ENCODE measurements around the gene CNTNAP2. TPM values are rescaled to one million over a fixed set of nuclear protein-coding genes. Genes with fewer than 3 reads are reported as not detected.

Gene CNTNAP2
- total and polyA plus RNA-seq, 2 of the 8 experiments (the other 6 are each of a cell fraction or from before 2014, with no cell fraction given), result 27.9 to 71.0 TPM

DNA sequence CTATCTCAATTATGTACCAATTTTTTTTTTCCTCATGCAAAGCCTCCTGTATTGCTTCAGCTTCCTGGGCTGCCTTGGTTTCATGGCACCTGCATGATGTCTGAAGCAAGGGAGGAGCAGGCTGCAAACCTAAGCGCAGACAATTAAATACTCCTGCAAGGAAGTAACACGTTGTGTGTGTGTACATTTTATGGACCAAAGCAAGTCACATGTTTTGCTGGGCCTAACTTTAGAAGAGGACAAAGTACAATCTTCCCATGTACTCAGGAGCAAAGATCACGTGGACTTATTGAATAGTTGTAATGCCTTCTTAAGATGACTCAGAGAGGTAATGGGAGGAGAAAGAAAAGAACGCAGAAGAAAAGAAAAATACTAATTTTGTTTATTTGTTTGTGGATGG is 1530.0 kb downstream of the CNTNAP2 start:
- Histone ChIP-seq H2AFZ (ENCODE audit: low read length) (no peak overlapping the region), H3K4ac (replicated peaks; ENCODE audit: insufficient read length, low read depth, low read length) (no peak overlapping the region), H4K5ac (ENCODE audit: insufficient read length, low read depth, low read length) (no peak overlapping the region), H2BK20ac (ENCODE audit: low read length) (no peak overlapping the region), H2BK5ac (ENCODE audit: low read depth, low read length) (no peak overlapping the region), H3K18ac (ENCODE audit: extremely low read depth, low read length) (no peak overlapping the region), H4K8ac (ENCODE audit: extremely low read depth, insufficient read depth, low read length) (no peak overlapping the region), H2BK120ac (replicated peaks; ENCODE audit: low read depth, low read length) (no peak overlapping the region), H4K20me1 (replicated peaks in 1 of 2; ENCODE audit: control insufficient read depth in 1 of 2, insufficient read depth in 2 of 2, low read length in 2 of 2) (no peaks in the 10 kb centered on the region), H4K91ac (replicated peaks; ENCODE audit: insufficient read length, low read length) (no peak overlapping the region), H3K36me3 (ENCODE audit: control insufficient read depth in 2 of 4, insufficient read depth in 4 of 4, low read length in 3 of 4) (no peaks in the 10 kb centered on the region), H3K56ac (replicated peaks; ENCODE audit: insufficient read length, low read depth, low read length) (no peak overlapping the region), H3K4me2 (ENCODE audit: insufficient read depth in 1 of 2, low read depth in 2 of 2, low read length in 2 of 2) (no peak overlapping the region), H3K27me3 (replicated peaks in 1 of 4; ENCODE audit: control insufficient read depth in 3 of 4, extremely low read depth in 1 of 4, insufficient read depth in 3 of 4, low read length in 3 of 4) (no peaks in the 10 kb centered on the region), H3K23me2 (ENCODE audit: low read depth, low read length) (no peaks in the 10 kb centered on the region), H3K4me1 (replicated peaks in 1 of 4; ENCODE audit: control insufficient read depth in 3 of 4, insufficient read depth in 4 of 4, low read length in 3 of 4) (no peaks in the 10 kb centered on the region), H2BK12ac (ENCODE audit: low read depth, low read length) (no peak overlapping the region), H3K9me3 (ENCODE audit: insufficient read depth in 2 of 2, low read depth in 1 of 2, low read length in 1 of 2) (no peaks in the 10 kb centered on the region), H3K27ac (ENCODE audit: low read depth, low read length) (no peak overlapping the region), H3K14ac (ENCODE audit: insufficient read length) (no peak overlapping the region), H3K79me1 (ENCODE audit: low read depth, low read length) (no peaks in the 10 kb centered on the region), H3K9ac (replicated peaks in 1 of 4; ENCODE audit: extremely low read depth in 1 of 4, low read depth in 3 of 4, low read length in 3 of 4) (no peak overlapping the region), H3K79me2 (ENCODE audit: control insufficient read depth in 1 of 2, insufficient read depth in 2 of 2, low read length in 2 of 2) (no peaks in the 10 kb centered on the region), H3K4me3 (ENCODE audit: extremely low read depth in 1 of 4, insufficient read depth in 2 of 4, low read depth in 3 of 4, low read length in 4 of 4) (no peak overlapping the region), H2BK15ac (ENCODE audit: low read length) (no peak overlapping the region), H2AK5ac (ENCODE audit: low read depth, low read length) (no peak overlapping the region), H3K23ac (ENCODE audit: insufficient read length) (no peak overlapping the region)
- ChIA-PET POLR2A (ENCODE audit: partially characterized antibody) (no interaction called here), CTCF (ENCODE audit: partially characterized antibody) (no interaction called here)
- FAIRE-seq (no peak), DNase-seq (ENCODE audit: low read depth in 1 of 2, low spot score in 2 of 2) (no peak)
- 86% methylated on average over 4 of the region's 4 CpGs; no CpG with 5 or more reads in 1 of the 2 experiments for WGBS, 2 experiments (ENCODE audit: extremely low coverage in 1 of 2, insufficient coverage in 1 of 2, insufficient read length in 1 of 2, insufficient replicate concordance in 2 of 2, low coverage in 1 of 2, low lambda C conversion rate in 2 of 2, missing lambda C conversion rate in 1 of 2)
- TF ChIP-seq GTF2F1 (IDR thresholded peaks at IDR 0.05; ENCODE audit: borderline replicate concordance, low read depth, low read length) (no peak), SUZ12 (IDR thresholded peaks at IDR 0.05; ENCODE audit: low read length) (no peak), POLR2A (IDR thresholded peaks at IDR 0.05; ENCODE audit: control extremely low read depth in 1 of 2, low read depth in 2 of 2, low read length in 2 of 2) (no peak), JUND (IDR thresholded peaks at IDR 0.05; ENCODE audit: low read length) (no peak), EZH2 (IDR thresholded peaks at IDR 0.05; ENCODE audit: low read depth, low read length, severe bottlenecking) (no peak), HDAC6 (IDR thresholded peaks at IDR 0.05; ENCODE audit: low read depth, low read length) (no peak), SRF (IDR thresholded peaks at IDR 0.05; ENCODE audit: low read depth, low read length) (no peak), EGR1 (IDR thresholded peaks at IDR 0.05; ENCODE audit: borderline replicate concordance, low read depth, low read length) (no peak), CTBP2 (IDR thresholded peaks at IDR 0.05; ENCODE audit: borderline replicate concordance, insufficient read depth, insufficient read length, low read length) (no peak), BACH1 (IDR thresholded peaks at IDR 0.05; ENCODE audit: low read length) (no peak), RFX5 (IDR thresholded peaks at IDR 0.05; ENCODE audit: borderline replicate concordance, low read depth, low read length) (no peak), CBX8 (IDR thresholded peaks at IDR 0.05; ENCODE audit: borderline replicate concordance, low read depth, low read length) (no peak), SIN3A (conservative IDR thresholded peaks at IDR 0.05 in 1 of 2, IDR thresholded peaks at IDR 0.05 in 1 of 2; ENCODE audit: low read depth in 1 of 2, low read length in 2 of 2) (no peak), PHF8 (conservative IDR thresholded peaks at IDR 0.05; ENCODE audit: low read depth, low read length) (no peak)
- TF ChIP-seq, protein P1, sequence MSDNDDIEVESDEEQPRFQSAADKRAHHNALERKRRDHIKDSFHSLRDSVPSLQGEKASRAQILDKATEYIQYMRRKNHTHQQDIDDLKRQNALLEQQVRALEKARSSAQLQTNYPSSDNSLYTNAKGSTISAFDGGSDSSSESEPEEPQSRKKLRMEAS (IDR thresholded peaks at IDR 0.05), result no peak
